Right forelimb (tissue), 1 donor: ENCODE measurements around the gene RSPH10B2.
"Not testable (repeated sequence)": the region's sequence is repeated elsewhere in the genome, so short reads cannot be mapped to it uniquely, and the experiment has no call there.

Experiments used
- DNase-seq: peaks from one replicate; pipeline ENCODE4 v3.0.0-alpha.2; 2018

Gene RSPH10B2

GRCh38 chr7:6843654-6844053 lies 89.8 kb downstream of the RSPH10B2 start:
- DNase-seq = not testable (repeated sequence)

DNA sequence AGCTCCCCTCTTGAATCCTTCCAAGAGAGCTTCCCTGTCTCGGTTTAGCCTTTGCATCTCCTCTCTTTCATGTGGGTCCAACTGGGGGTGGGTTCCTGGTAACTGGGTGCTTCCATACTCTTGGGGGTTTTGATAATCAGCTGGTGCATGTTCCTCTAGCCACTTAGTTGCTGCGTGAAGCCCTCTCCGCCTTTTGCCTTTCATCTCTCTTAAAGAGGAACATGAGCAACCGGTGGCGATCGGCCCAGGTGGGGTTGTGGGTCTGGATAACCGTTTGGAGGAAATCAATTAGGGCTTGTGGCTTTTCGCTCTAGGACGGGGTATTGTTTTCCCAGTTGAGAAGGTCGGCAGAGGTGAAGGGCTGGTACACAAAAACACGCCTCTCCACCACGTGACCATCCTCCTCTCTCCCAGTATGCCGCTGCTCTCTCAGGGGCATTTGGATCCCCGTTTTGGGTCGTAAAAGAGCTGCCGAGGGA lies 92.1 kb downstream of the RSPH10B2 start:
- not testable (repeated sequence) for DNase-seq

GRCh38 chr7:6847751-6848150 lies 93.8 kb downstream of the RSPH10B2 start:
- not testable (repeated sequence) for DNase-seq
